Measurements from ENCODE around the gene CLDN7.
A peak's percentile ranks its signal among the peaks of the same experiment; 100 is the strongest.
"Not testable (repeated sequence)": the region's sequence is repeated elsewhere in the genome, so short reads cannot be mapped to it uniquely, and the experiment has no call there.

CLDN7 gene

DNA sequence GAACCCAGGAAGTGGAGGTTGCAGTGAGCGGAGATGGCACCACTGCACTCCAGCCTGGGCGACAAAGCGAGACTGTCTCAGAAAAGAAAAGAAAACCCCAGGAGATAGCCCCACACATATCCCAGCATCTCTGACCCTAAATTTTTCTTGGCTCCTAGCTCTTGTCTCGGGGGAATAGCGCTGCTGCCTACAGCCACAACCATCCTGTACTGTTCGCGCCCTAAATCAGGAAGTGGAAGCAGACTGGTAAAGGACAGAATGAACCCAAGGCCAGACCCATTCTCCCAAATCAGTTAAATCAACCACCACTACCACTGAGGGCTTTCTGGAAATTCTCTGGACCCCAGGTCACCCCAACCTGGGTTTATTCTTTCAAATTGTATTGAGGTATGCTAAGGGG lies 12.4 kb downstream of the CLDN7 start:
- H3K4me3 ChIP-seq (replicated peaks in 1 of 2; ENCODE audit: low read depth in 2 of 2, low read length in 2 of 2): peak overlapping the region; percentile 83 to 89
- TF ChIP-seq, protein P1, sequence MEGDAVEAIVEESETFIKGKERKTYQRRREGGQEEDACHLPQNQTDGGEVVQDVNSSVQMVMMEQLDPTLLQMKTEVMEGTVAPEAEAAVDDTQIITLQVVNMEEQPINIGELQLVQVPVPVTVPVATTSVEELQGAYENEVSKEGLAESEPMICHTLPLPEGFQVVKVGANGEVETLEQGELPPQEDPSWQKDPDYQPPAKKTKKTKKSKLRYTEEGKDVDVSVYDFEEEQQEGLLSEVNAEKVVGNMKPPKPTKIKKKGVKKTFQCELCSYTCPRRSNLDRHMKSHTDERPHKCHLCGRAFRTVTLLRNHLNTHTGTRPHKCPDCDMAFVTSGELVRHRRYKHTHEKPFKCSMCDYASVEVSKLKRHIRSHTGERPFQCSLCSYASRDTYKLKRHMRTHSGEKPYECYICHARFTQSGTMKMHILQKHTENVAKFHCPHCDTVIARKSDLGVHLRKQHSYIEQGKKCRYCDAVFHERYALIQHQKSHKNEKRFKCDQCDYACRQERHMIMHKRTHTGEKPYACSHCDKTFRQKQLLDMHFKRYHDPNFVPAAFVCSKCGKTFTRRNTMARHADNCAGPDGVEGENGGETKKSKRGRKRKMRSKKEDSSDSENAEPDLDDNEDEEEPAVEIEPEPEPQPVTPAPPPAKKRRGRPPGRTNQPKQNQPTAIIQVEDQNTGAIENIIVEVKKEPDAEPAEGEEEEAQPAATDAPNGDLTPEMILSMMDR (IDR thresholded peaks at IDR 0.05; ENCODE audit: low read depth, low read length): no peak
- DNase-seq (ENCODE audit: low read depth in 2 of 2): no peak

DNA sequence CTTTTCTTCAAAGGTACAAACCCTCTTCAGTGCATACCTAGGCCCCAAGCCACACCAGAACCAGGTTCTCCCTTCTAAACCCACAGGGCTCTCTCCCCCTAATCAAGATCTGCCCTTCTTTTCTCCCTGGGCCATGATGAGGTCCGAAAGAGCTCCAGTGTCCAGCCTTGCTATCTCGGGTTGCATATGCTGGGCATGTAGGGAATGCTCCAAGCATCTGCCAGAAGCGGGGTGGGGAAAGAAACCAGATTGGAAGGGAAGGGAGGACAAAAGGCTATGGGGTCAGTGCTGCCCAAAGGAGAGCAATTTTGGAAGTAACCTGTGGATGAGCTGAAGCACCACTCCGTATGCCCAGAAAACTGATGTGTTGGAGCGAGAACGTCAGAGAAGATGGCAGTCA lies 13.1 kb downstream of the CLDN7 start:
- DNase-seq (ENCODE audit: low read depth in 2 of 2): no peak
- TF ChIP-seq, protein P1 (IDR thresholded peaks at IDR 0.05; ENCODE audit: low read depth, low read length): no peak
- no peak overlapping the region for H3K4me3 ChIP-seq (replicated peaks in 1 of 2; ENCODE audit: low read depth in 2 of 2, low read length in 2 of 2)

GRCh38 chr17:7248796-7249195 lies 13.5 kb downstream of the CLDN7 start:
- TF ChIP-seq, protein P1 (IDR thresholded peaks at IDR 0.05; ENCODE audit: low read depth, low read length): no peak
- H3K4me3 ChIP-seq (replicated peaks in 1 of 2; ENCODE audit: low read depth in 2 of 2, low read length in 2 of 2): no peak overlapping the region
- no peak for DNase-seq (ENCODE audit: low read depth in 2 of 2)

- no peak for DNase-seq (ENCODE audit: low read depth in 2 of 2)
- H3K4me3 ChIP-seq (replicated peaks in 1 of 2; ENCODE audit: low read depth in 2 of 2, low read length in 2 of 2): no peak overlapping the region
- TF ChIP-seq, protein P1 (IDR thresholded peaks at IDR 0.05; ENCODE audit: low read depth, low read length): no peak
Measured at GRCh38 chr17:7246779-7247178, 15.5 kb downstream of the CLDN7 start.

DNA sequence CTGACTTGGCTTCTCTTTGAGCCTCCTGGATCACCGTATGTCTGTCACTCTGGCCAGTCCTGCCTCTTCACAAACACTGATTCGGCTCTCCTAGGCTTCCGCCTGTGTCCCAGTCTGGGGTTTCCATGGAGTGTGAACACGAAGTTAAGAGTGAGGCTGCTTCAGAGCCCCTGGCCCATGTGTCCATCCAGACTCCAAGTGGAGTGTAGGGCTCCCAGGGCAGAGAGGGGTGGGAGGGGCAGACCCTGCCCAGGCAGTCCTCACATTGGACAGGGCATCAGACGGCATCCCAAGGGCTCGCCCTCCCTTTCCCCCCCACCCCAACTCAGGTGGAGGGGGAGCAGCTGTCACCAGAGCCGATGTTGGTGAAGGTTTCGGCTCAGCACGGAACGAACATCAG lies 18.4 kb downstream of the CLDN7 start:
- DNase-seq (ENCODE audit: low read depth in 2 of 2); H3K4me3 ChIP-seq (replicated peaks in 1 of 2; ENCODE audit: low read depth in 2 of 2, low read length in 2 of 2): not testable (repeated sequence)

DNA sequence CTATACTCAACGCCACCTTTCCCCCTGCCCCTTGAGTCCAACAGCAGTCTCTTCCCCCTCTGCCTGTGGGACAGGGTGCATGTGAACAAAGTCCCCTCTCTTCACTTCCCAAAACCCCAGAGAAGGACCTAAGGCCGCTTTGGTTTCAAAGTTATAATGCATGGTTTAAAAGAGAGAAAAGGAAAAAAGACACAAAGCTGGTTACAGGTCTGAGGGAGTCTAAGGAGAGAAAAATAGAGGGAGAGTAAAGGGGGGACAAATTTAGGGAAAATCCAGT lies 18.9 kb downstream of the CLDN7 start:
- peak overlapping the region; percentile 76 to 95 for H3K4me3 ChIP-seq (replicated peaks in 1 of 2; ENCODE audit: low read depth in 2 of 2, low read length in 2 of 2)
- no peak for DNase-seq (ENCODE audit: low read depth in 2 of 2)
- TF ChIP-seq, protein P1 (IDR thresholded peaks at IDR 0.05; ENCODE audit: low read depth, low read length): no peak

GRCh38 chr17:7242717-7243452 lies 19.4 kb downstream of the CLDN7 start:
- TF ChIP-seq, protein P1 (IDR thresholded peaks at IDR 0.05; ENCODE audit: low read depth, low read length): no peak
- peak; percentile 98 for DNase-seq (ENCODE audit: low read depth in 2 of 2)
- peak overlapping the region; percentile 76 to 95 for H3K4me3 ChIP-seq (replicated peaks in 1 of 2; ENCODE audit: low read depth in 2 of 2, low read length in 2 of 2)

Data from cardiac fibroblast (primary cell).